ENCODE results near the gene PLXNA2. TPM values are rescaled to one million over a fixed set of nuclear protein-coding genes. Genes with fewer than 3 reads are reported as not detected.

PLXNA2 gene
- total and polyA plus RNA-seq, 2 of the 13 experiments (the other 11 are each of a cell fraction or from before 2014, with no cell fraction given), result 1.1 to 2.1 TPM

- TF ChIP-seq DBP (CRISPR knock-in tag; IDR thresholded peaks at IDR 0.05; ENCODE audit: not compliant biosample characterization) (no peak), NFE2 (CRISPR knock-in tag; IDR thresholded peaks at IDR 0.05) (no peak), ZNF589 (CRISPR knock-in tag; conservative IDR thresholded peaks at IDR 0.05) (no peak), ZMYM2 (CRISPR knock-in tag; IDR thresholded peaks at IDR 0.05) (no peak)
These were observed 26.4 kb downstream of the PLXNA2 start (continued) for GRCh38 chr1:208217781-208218180.

- ChIA-PET POLR2A (no interaction called here), CTCF (ENCODE audit: low intra/inter-chr PET ratio, low total read pairs) (no interaction called here)
- Histone ChIP-seq H3K9me3 (ENCODE audit: low read length) (no peaks in the 10 kb centered on the region), H3K4me1 (ENCODE audit: insufficient read depth, low read length) (no peaks in the 10 kb centered on the region), H3K79me2 (ENCODE audit: insufficient read depth, low read length) (no peaks in the 10 kb centered on the region), H3K36me3 (replicated peaks in 1 of 2; ENCODE audit: control insufficient read depth in 1 of 2, insufficient read depth in 2 of 2, low read length in 2 of 2) (peaks cover 0 to 4% of the 10 kb centered on the region in 2 experiments; a peak in 2 of 5 replicates), H3K4me2 (ENCODE audit: low read depth, low read length) (no peak overlapping the region), H3K27ac (ENCODE audit: extremely low read length, insufficient read depth, low read length) (no peak overlapping the region), H4K20me1 (ENCODE audit: insufficient read depth, low read length) (no peaks in the 10 kb centered on the region), H3K9ac (ENCODE audit: insufficient read depth, low read depth, low read length) (no peak overlapping the region), H2AFZ (ENCODE audit: low read length) (no peak overlapping the region), H3K27me3 (ENCODE audit: control insufficient read depth in 1 of 2, insufficient read depth in 2 of 2, low read length in 2 of 2) (no peaks in the 10 kb centered on the region), H3K4me3 (replicated peaks in 1 of 3; ENCODE audit: insufficient read depth in 1 of 3, low read depth in 2 of 3, low read length in 3 of 3) (no peak overlapping the region)
- TF ChIP-seq TAF15 (IDR thresholded peaks at IDR 0.05; ENCODE audit: low read depth, low read length, poor library complexity, severe bottlenecking), result no peak
- TF ChIP-seq ZNF672 (CRISPR knock-in tag; IDR thresholded peaks at IDR 0.05), result no peak
- no peak for TF ChIP-seq SSRP1 (CRISPR knock-in tag; IDR thresholded peaks at IDR 0.05)
- no peak for TF ChIP-seq ZBTB7B (CRISPR knock-in tag; IDR thresholded peaks at IDR 0.05)
- no peak for TF ChIP-seq MEF2D (CRISPR knock-in tag; IDR thresholded peaks at IDR 0.05)
- no peak for TF ChIP-seq ZNF704 (CRISPR knock-in tag; IDR thresholded peaks at IDR 0.05; ENCODE audit: borderline replicate concordance)
- TF ChIP-seq STAT5B (CRISPR knock-in tag; IDR thresholded peaks at IDR 0.05), result no peak
- TF ChIP-seq NFIC (IDR thresholded peaks at IDR 0.05; ENCODE audit: low read length), result no peak
- no peak for TF ChIP-seq ZNF572 (CRISPR knock-in tag; IDR thresholded peaks at IDR 0.05)
- TF ChIP-seq GTF3A (CRISPR knock-in tag; conservative IDR thresholded peaks at IDR 0.05), result no peak
- TF ChIP-seq ZSCAN5A (CRISPR knock-in tag; IDR thresholded peaks at IDR 0.05; ENCODE audit: borderline replicate concordance), result no peak
- TF ChIP-seq JDP2 (CRISPR knock-in tag; IDR thresholded peaks at IDR 0.05; ENCODE audit: borderline replicate concordance), result no peak
- FAIRE-seq (no peak), DNase-seq (ENCODE audit: low spot score) (no peak), ATAC-seq (no peak)
- BruUV-seq (replicated peaks), result no TSS peak
- WGBS (ENCODE audit: low lambda C conversion rate), result 95% methylated on average over 16 of the region's 16 CpGs
- in situ Hi-C loops (cut with HindIII; ENCODE audit: extremely low pct_ligation_motif_present, low pct_unique_long_range_greater_than_20kb) (no loop called here), intact Hi-C loops (cut with micrococcal nuclease; ENCODE audit: unreplicated experiment) (no loop called here)
These were observed 27.4 kb downstream of the PLXNA2 start for GRCh38 chr1:208216806-208217205.

Measured in HepG2 (cell line).